B cell (primary cell): ENCODE results near the gene ULK1.

ENCODE experiments used
- EZH2 ChIP-seq: IDR thresholded peaks from 2 replicates; pipeline ENCODE4 v1.6.1; 2012; ENCODE audit warnings: borderline replicate concordance, low read depth, mild to moderate bottlenecking, moderate library complexity, low read length; ENCODE audit not compliant: insufficient read depth, poor library complexity, severe bottlenecking
- TF ChIP-seq, protein P1 (sequence below): fragments of 200-600 bp; IDR thresholded peaks from one replicate; pipeline ENCODE4 v1.8.0; 2022; ENCODE audit warnings: antibody characterized with exemption, mild to moderate bottlenecking

DNA sequence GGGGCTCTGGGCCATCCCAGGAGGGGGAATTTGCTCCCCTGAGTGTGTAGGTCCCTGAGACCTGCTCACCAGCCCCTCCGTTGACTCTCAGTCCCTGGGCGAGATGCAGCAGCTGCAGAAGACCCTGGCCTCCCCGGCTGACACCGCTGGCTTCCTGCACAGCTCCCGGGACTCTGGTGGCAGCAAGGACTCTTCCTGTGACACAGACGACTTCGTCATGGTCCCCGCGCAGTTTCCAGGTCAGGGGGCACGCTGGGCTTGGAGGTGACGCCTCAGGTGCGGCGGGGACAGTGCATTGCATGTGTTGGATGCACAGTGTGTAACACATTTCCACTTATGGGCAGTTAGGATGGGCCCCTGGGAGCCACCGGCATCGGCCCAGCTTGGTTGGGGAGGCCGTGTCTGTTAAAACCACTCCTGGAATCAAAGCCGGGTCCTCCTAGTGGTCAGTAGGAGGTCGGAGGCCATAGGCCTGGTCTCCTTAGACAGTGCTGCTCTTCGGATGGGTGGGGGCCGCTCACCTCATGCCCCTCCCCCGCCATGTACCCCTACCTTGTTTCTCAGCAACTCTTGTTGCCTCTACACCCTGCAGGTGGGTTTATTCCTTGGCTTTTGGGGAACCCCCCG lies 17.5 kb downstream of the ULK1 start:
- TF ChIP-seq, protein P1, sequence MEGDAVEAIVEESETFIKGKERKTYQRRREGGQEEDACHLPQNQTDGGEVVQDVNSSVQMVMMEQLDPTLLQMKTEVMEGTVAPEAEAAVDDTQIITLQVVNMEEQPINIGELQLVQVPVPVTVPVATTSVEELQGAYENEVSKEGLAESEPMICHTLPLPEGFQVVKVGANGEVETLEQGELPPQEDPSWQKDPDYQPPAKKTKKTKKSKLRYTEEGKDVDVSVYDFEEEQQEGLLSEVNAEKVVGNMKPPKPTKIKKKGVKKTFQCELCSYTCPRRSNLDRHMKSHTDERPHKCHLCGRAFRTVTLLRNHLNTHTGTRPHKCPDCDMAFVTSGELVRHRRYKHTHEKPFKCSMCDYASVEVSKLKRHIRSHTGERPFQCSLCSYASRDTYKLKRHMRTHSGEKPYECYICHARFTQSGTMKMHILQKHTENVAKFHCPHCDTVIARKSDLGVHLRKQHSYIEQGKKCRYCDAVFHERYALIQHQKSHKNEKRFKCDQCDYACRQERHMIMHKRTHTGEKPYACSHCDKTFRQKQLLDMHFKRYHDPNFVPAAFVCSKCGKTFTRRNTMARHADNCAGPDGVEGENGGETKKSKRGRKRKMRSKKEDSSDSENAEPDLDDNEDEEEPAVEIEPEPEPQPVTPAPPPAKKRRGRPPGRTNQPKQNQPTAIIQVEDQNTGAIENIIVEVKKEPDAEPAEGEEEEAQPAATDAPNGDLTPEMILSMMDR: no peak
- no peak for TF ChIP-seq EZH2
